Type B pancreatic cell (in vitro differentiated cells): ENCODE results near the gene PVALEF. TPM values are rescaled to one million over a fixed set of nuclear protein-coding genes. Genes with fewer than 3 reads are reported as not detected.
A peak's percentile ranks its signal among the peaks of the same experiment; 100 is the strongest.

ENCODE experiments used
- DNase-seq: peaks from one replicate; pipeline ENCODE4 v3.0.0; 2021; ENCODE audit warnings: mixed read lengths; ENCODE audit not compliant: unreplicated experiment; ENCODE audit errors: extremely low spot score
- H3K27ac Mint-ChIP-seq: 2 replicates; pipeline ENCODE4 v1.8.0; 2021; ENCODE audit warnings: mild to moderate bottlenecking, mixed read lengths
- H3K27me3 Mint-ChIP-seq: 2 replicates; pipeline ENCODE4 v1.8.0; 2021; ENCODE audit warnings: mixed read lengths
- H3K36me3 Mint-ChIP-seq: 2 replicates; pipeline ENCODE4 v1.8.0; 2021; ENCODE audit warnings: mixed read lengths
- H3K4me1 Mint-ChIP-seq: one replicate; pipeline ENCODE4 v1.8.0; 2021; ENCODE audit warnings: mixed read lengths; ENCODE audit not compliant: unreplicated experiment
- H3K4me3 Mint-ChIP-seq: 2 replicates; pipeline ENCODE4 v1.8.0; 2021; ENCODE audit warnings: mild to moderate bottlenecking, mixed read lengths
- H3K9me3 Mint-ChIP-seq: 2 replicates; pipeline ENCODE4 v1.8.0; 2021; ENCODE audit warnings: mixed read lengths
- total RNA-seq: library from RNA; stranded (reverse); gene quantifications from 2 replicates; pipeline ENCODE4 v1.2.1, GENCODE V29; 2021; ENCODE audit warnings: low replicate concordance
- TF ChIP-seq, protein P1 (sequence below): fragments of 200-600 bp; sonication (generic); conservative IDR thresholded peaks from 2 replicates; pipeline ENCODE4 v1.5.0; 2021; ENCODE audit warnings: antibody characterized with exemption, mild to moderate bottlenecking

Gene PVALEF
- total RNA-seq, 1 donor from 2014 or later = not detected

GRCh38 chr17:81119223-81120148 lies 45.8 kb upstream of the PVALEF start:
- H3K9me3 Mint-ChIP-seq = no peaks in the 10 kb centered on the region
- H3K4me1 Mint-ChIP-seq = peaks cover 9% of the 10 kb centered on the region
- H3K36me3 Mint-ChIP-seq = no peaks in the 10 kb centered on the region
- H3K4me3 Mint-ChIP-seq = peak overlapping the region; percentile 83
- H3K27ac Mint-ChIP-seq = peak overlapping the region; percentile 88
- no peaks in the 10 kb centered on the region for H3K27me3 Mint-ChIP-seq
- TF ChIP-seq, protein P1, sequence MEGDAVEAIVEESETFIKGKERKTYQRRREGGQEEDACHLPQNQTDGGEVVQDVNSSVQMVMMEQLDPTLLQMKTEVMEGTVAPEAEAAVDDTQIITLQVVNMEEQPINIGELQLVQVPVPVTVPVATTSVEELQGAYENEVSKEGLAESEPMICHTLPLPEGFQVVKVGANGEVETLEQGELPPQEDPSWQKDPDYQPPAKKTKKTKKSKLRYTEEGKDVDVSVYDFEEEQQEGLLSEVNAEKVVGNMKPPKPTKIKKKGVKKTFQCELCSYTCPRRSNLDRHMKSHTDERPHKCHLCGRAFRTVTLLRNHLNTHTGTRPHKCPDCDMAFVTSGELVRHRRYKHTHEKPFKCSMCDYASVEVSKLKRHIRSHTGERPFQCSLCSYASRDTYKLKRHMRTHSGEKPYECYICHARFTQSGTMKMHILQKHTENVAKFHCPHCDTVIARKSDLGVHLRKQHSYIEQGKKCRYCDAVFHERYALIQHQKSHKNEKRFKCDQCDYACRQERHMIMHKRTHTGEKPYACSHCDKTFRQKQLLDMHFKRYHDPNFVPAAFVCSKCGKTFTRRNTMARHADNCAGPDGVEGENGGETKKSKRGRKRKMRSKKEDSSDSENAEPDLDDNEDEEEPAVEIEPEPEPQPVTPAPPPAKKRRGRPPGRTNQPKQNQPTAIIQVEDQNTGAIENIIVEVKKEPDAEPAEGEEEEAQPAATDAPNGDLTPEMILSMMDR = peak; percentile 21
- DNase-seq = peak; percentile 91

DNA sequence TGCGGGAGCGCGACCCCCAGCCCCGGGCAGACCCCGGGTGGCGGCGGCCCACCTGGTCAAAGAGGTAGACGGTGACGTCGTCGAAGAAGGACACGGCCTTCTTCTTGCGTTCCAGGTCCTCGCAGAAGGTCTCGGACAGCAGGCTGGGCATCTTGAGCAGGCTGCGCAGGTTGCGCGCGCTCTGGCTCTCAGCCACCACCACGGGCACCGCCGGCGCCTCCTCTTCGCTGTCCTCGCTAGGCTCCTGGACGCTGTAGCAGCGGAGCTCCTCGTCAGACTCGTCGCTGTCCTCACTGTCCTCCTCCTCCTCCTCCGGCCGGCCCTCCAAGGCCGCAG lies 45.2 kb upstream of the PVALEF start:
- Mint-ChIP-seq H3K9me3 (no peaks in the 10 kb centered on the region), H3K4me1 (peaks cover 9% of the 10 kb centered on the region), H3K27ac (no peak overlapping the region), H3K4me3 (no peak overlapping the region), H3K27me3 (no peaks in the 10 kb centered on the region), H3K36me3 (no peaks in the 10 kb centered on the region)
- TF ChIP-seq, protein P1 = no peak
- no peak for DNase-seq

- Mint-ChIP-seq H3K27me3 (no peaks in the 10 kb centered on the region), H3K9me3 (no peaks in the 10 kb centered on the region), H3K27ac (peak overlapping the region; percentile 41), H3K4me3 (no peak overlapping the region), H3K36me3 (no peaks in the 10 kb centered on the region), H3K4me1 (peaks cover 9% of the 10 kb centered on the region)
- no peak for DNase-seq
- TF ChIP-seq, protein P1 = no peak
These were observed 44.3 kb upstream of the PVALEF start for GRCh38 chr17:81120695-81121621.

DNA sequence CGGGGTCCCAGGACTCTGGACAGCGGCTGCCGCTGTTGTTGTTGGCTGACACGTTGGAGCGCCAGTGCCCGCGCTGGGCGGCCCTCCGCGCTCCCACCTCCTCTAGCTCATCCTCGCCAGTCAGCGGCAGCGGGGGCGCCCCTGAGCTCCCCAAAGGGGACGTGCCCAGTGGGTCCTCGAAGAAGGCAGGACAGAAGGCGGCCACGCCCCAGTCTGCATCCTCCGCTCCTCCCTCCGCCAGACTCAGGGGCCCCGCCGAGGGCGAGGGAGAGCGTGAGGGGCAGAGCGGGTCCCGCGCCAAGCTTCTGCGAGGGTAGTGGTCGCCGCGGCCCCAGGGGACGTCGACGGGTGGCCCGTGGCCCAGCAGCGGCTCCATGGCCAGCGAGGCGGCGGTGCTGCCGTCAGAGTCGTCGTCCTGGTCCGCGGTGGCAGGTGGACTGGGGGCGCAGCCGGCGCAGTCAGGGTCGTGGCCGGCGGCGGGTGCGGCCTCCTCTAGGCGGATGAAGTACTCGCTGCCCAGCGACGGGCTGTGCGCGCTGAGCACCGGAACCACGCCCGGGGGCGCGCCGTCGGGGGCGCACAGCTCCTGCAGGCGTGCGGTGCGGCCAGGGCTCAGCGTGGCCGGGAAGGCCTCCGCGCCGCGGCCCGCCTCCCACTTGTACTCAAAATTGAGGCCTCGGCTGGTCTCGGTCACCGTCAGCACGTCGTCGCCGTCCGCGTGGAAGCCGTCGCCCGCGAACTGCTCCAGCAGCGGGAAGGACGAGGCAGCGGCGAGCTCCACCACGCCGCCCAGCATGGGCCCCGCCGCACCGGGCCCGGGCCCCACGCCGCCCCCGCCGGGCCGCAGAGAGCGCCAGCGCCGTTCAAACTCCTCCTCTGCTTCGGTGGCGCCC lies 43.2 kb upstream of the PVALEF start:
- DNase-seq = no peak
- Mint-ChIP-seq H3K4me1 (peaks cover 8% of the 10 kb centered on the region), H3K9me3 (no peaks in the 10 kb centered on the region), H3K27me3 (no peaks in the 10 kb centered on the region), H3K4me3 (no peak overlapping the region), H3K36me3 (no peaks in the 10 kb centered on the region), H3K27ac (no peak overlapping the region)
- TF ChIP-seq, protein P1 = no peak
